PC-3 (cell line): ENCODE data around the gene TNIP1.

Experiments
- EZH2 ChIP-seq: fragments of 300-600 bp; sonication (generic); IDR thresholded peaks from one replicate; pipeline ENCODE4 v1.6.1; 2017; ENCODE audit warnings: antibody characterized with exemption, mild to moderate bottlenecking, low read length; ENCODE audit not compliant: unreplicated experiment
- EZH2phosphoT487 ChIP-seq: fragments of 300-600 bp; sonication (generic); IDR thresholded peaks from 2 replicates; pipeline ENCODE4 v1.6.1; 2018; ENCODE audit warnings: mild to moderate bottlenecking, antibody characterized with exemption, low read length, borderline replicate concordance
- TF ChIP-seq, protein P1 (sequence below): fragments of 300-600 bp; sonication (generic); conservative IDR thresholded peaks from 2 replicates; pipeline ENCODE4 v1.5.1; 2017; ENCODE audit warnings: antibody characterized with exemption, low read depth, mild to moderate bottlenecking, low read length

DNA sequence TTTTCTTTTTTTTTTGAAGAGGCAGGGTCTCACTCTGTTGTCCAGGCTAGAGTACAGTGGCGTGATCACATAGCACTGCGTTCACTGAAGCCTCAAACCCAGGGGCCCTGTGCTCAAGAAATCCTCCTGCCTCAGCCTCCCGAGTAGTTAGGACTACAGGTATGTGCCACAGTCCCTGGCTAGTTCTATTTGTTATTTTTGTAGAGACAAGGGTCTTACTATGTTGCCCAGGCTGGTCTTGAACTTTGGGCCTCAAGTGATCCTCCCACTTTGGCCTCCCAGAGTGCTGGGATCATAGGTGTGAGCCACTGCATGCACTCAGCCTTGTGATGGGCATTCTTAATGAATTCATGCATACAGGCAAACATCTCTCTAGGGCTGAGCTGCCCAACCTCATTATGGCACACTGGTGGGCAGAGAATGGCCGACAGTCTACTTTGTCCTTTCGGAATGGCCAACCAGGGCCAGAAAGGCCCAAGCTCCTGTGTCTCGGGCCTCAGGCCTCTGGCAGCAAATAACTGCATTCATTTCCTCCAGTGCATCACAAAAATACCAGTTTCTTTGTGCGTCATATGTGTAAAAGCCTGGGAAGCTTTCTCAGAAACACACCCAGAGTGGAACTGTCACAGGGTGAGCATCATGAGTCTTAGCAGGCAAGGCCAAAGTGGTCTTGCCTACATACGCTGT is 49.5 kb upstream of the TNIP1 start:
- TF ChIP-seq EZH2phosphoT487 (no peak), EZH2 (no peak)
- TF ChIP-seq, protein P1, sequence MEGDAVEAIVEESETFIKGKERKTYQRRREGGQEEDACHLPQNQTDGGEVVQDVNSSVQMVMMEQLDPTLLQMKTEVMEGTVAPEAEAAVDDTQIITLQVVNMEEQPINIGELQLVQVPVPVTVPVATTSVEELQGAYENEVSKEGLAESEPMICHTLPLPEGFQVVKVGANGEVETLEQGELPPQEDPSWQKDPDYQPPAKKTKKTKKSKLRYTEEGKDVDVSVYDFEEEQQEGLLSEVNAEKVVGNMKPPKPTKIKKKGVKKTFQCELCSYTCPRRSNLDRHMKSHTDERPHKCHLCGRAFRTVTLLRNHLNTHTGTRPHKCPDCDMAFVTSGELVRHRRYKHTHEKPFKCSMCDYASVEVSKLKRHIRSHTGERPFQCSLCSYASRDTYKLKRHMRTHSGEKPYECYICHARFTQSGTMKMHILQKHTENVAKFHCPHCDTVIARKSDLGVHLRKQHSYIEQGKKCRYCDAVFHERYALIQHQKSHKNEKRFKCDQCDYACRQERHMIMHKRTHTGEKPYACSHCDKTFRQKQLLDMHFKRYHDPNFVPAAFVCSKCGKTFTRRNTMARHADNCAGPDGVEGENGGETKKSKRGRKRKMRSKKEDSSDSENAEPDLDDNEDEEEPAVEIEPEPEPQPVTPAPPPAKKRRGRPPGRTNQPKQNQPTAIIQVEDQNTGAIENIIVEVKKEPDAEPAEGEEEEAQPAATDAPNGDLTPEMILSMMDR = no peak
